Lower lobe of right lung (tissue), 2 donors: ENCODE results near the gene PGA5. TPM values are rescaled to one million over a fixed set of nuclear protein-coding genes. Genes with fewer than 3 reads are reported as not detected.

ENCODE experiments used
- ATAC-seq, 2 donors: fragments of 200-7000 bp; cut with Tn5 transposase; one replicate each; pipeline ENCODE4 v1.9.1; 2020 to 2022; ENCODE audit warnings: mild to moderate bottlenecking in 2 of 2, moderate library complexity in 2 of 2
- DNase-seq: peaks from one replicate; pipeline ENCODE4 v3.0.0-alpha.2; 2020
- H3K27ac ChIP-seq: fragments of 200-600 bp; one replicate; pipeline ENCODE4 v1.8.0; 2022
- H3K27me3 ChIP-seq: fragments of 200-600 bp; one replicate; pipeline ENCODE4 v1.8.0; 2022; ENCODE audit warnings: low read depth
- H3K36me3 ChIP-seq: fragments of 200-600 bp; one replicate; pipeline ENCODE4 v1.8.0; 2022; ENCODE audit warnings: mild to moderate bottlenecking
- H3K4me1 ChIP-seq: fragments of 200-600 bp; one replicate; pipeline ENCODE4 v1.8.0; 2022
- H3K4me3 ChIP-seq: fragments of 200-600 bp; one replicate; pipeline ENCODE4 v1.8.0; 2022; ENCODE audit warnings: mild to moderate bottlenecking
- H3K9me3 ChIP-seq: fragments of 200-600 bp; one replicate; pipeline ENCODE4 v1.8.0; 2022
- CTCF ChIP-seq: fragments of 200-600 bp; IDR thresholded peaks from one replicate; pipeline ENCODE4 v1.8.0; 2022; ENCODE audit warnings: antibody characterized with exemption, mild to moderate bottlenecking
- intact Hi-C: fragments of 100-400 bp; cut with DNase I; formaldehyde crosslinking; loops from one replicate; pipeline ENCODE4 v1.11.0; 2022
- total RNA-seq: library from RNA; stranded (reverse); fragmentation: NEBNext Ultra II Directional; extraction: Animal tissue kit (Norgen Biotek cat#: 25700); gene quantifications from one replicate; pipeline ENCODE4 v1.2.1, GENCODE V29; 2021
- donor health status: DM: no; HTN: yes; CAD: no; lungs with severe emphysema.

Gene PGA5
- total RNA-seq, 1 donor from 2014 or later = 0.32 TPM

- DNase-seq = peak; percentile 55
- ATAC-seq = peak; percentile 56 to 60
- Histone ChIP-seq H3K9me3 (no peaks in the 10 kb centered on the region), H3K36me3 (peaks cover 10% of the 10 kb centered on the region), H3K27ac (no peak overlapping the region), H3K4me1 (peaks cover 44% of the 10 kb centered on the region), H3K27me3 (peaks cover 34% of the 10 kb centered on the region), H3K4me3 (peak overlapping the region; percentile 59)
- intact Hi-C loops = no loop called here
- TF ChIP-seq CTCF = no peak
These were observed 53.1 kb downstream of the PGA5 start for GRCh38 chr11:61293867-61294716.

GRCh38 chr11:61294717-61295595 is 54.0 kb downstream of the PGA5 start, which contains the start of gene VWCE:
Gene VWCE (minus strand): TSS chr11:61295316. CDS start chr11:61295037, 279 bp downstream.
- Histone ChIP-seq H3K36me3 (peaks cover 18% of the 10 kb centered on the region), H3K4me1 (peaks cover 44% of the 10 kb centered on the region), H3K4me3 (peak within 1 kb of the TSS; percentile 59), H3K27me3 (peaks cover 34% of the 10 kb centered on the region), H3K9me3 (no peaks in the 10 kb centered on the region), H3K27ac (peak within 1 kb of the TSS; percentile 18)
- intact Hi-C loops = no loop called here
- peak; percentile 85 for ATAC-seq
- peak; percentile 27 for TF ChIP-seq CTCF
- peak; percentile 61 for DNase-seq

GRCh38 chr11:61295596-61295926 is 54.6 kb downstream of the PGA5 start:
- no peak for DNase-seq
- TF ChIP-seq CTCF = no peak
- intact Hi-C loops = no loop called here
- peaks cover 24% of the 10 kb centered on the region for H3K36me3 ChIP-seq
- no peaks in the 10 kb centered on the region for H3K9me3 ChIP-seq
- H3K4me3 ChIP-seq = peak overlapping the region; percentile 59
- H3K27ac ChIP-seq = no peak overlapping the region
- H3K4me1 ChIP-seq = peaks cover 44% of the 10 kb centered on the region
- peaks cover 34% of the 10 kb centered on the region for H3K27me3 ChIP-seq
- no peak for ATAC-seq

GRCh38 chr11:61297341-61297740 is 56.4 kb downstream of the PGA5 start:
- Histone ChIP-seq H3K9me3 (no peaks in the 10 kb centered on the region), H3K27ac (no peak overlapping the region), H3K4me1 (peaks cover 44% of the 10 kb centered on the region), H3K27me3 (peaks cover 28% of the 10 kb centered on the region), H3K36me3 (peaks cover 42% of the 10 kb centered on the region), H3K4me3 (no peak overlapping the region)
- ATAC-seq = no peak
- TF ChIP-seq CTCF = no peak
- intact Hi-C loops = no loop called here
- DNase-seq = no peak

- Histone ChIP-seq H3K9me3 (no peaks in the 10 kb centered on the region), H3K4me1 (peaks cover 44% of the 10 kb centered on the region), H3K27me3 (peaks cover 24% of the 10 kb centered on the region), H3K36me3 (peaks cover 46% of the 10 kb centered on the region), H3K4me3 (no peak overlapping the region), H3K27ac (no peak overlapping the region)
- DNase-seq (no peak), ATAC-seq (no peak)
- no peak for TF ChIP-seq CTCF
- intact Hi-C loops = no loop called here
These were observed 56.8 kb downstream of the PGA5 start for GRCh38 chr11:61297746-61298145.
